IMR-90 (cell line): ENCODE data around the gene TCF3.

Experiments used
- BHLHE40 ChIP-seq: fragments of 150-350 bp; IDR thresholded peaks from 2 replicates; pipeline ENCODE4 v1.6.1; 2016; ENCODE audit warnings: mild to moderate bottlenecking, low read depth, low read length
- CEBPB ChIP-seq: IDR thresholded peaks from 2 replicates; pipeline ENCODE4 v1.6.1; 2012; ENCODE audit warnings: low read depth, low read length, improper control_type of control experiment
- MAFK ChIP-seq: IDR thresholded peaks from 2 replicates; pipeline ENCODE4 v1.6.1; 2012; ENCODE audit warnings: low read depth, low read length, improper control_type of control experiment
- POLR2A ChIP-seq: IDR thresholded peaks from 2 replicates; pipeline ENCODE4 v1.6.1; 2012; ENCODE audit warnings: mild to moderate bottlenecking, low read depth, low read length
- RAD21 ChIP-seq: IDR thresholded peaks from 2 replicates; pipeline ENCODE4 v1.6.1; 2012; ENCODE audit warnings: low read length, improper control_type of control experiment
- RCOR1 ChIP-seq: IDR thresholded peaks from 2 replicates; pipeline ENCODE4 v1.6.1; 2012; ENCODE audit warnings: mild to moderate bottlenecking, low read length, improper control_type of control experiment; ENCODE audit not compliant: insufficient replicate concordance
- SMC3 ChIP-seq: fragments of 150-350 bp; IDR thresholded peaks from 2 replicates; pipeline ENCODE4 v1.6.1; 2016; ENCODE audit warnings: low read depth, mild to moderate bottlenecking, antibody characterized with exemption, low read length, moderate library complexity
- TF ChIP-seq, protein P1 (sequence below): conservative IDR thresholded peaks from 2 replicates; pipeline ENCODE4 v1.5.1; 2012; ENCODE audit warnings: mild to moderate bottlenecking, low read depth, low read length, improper control_type of control experiment

DNA sequence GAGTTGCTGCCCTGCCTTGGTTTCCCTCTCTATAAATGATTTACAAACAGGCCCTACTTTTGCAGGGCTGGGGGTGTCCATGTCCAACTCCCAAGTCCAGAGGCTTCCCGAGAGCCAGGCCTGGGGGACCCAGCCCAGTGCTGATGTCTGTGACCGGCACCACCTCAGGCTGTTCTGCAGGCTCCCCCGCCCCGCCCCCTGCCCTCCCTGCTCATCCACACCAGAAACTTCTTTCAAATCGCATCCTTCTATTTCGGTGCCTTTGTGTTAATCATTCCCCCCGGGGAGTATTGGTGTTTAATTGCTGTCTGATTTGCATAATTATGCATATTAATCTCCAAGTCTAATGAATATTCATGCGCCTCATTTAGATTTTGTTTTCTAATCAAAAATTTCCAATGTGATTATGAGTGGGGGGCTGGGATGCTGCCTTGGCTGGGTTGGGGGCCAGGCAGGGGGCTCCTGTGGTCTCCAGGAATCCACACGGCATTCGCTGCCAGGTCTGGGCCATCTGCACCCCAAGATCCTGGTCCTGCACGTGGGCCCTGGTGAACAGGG, 19.1 kb downstream of the TCF3 start:
- TF ChIP-seq, protein P1, sequence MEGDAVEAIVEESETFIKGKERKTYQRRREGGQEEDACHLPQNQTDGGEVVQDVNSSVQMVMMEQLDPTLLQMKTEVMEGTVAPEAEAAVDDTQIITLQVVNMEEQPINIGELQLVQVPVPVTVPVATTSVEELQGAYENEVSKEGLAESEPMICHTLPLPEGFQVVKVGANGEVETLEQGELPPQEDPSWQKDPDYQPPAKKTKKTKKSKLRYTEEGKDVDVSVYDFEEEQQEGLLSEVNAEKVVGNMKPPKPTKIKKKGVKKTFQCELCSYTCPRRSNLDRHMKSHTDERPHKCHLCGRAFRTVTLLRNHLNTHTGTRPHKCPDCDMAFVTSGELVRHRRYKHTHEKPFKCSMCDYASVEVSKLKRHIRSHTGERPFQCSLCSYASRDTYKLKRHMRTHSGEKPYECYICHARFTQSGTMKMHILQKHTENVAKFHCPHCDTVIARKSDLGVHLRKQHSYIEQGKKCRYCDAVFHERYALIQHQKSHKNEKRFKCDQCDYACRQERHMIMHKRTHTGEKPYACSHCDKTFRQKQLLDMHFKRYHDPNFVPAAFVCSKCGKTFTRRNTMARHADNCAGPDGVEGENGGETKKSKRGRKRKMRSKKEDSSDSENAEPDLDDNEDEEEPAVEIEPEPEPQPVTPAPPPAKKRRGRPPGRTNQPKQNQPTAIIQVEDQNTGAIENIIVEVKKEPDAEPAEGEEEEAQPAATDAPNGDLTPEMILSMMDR: no peak
- TF ChIP-seq CEBPB (no peak), RAD21 (no peak), POLR2A (no peak), RCOR1 (no peak), BHLHE40 (no peak), MAFK (no peak), SMC3 (no peak)
